Measurements from ENCODE around the gene C21orf58. TPM values are rescaled to one million over a fixed set of nuclear protein-coding genes. Genes with fewer than 3 reads are reported as not detected.

C21orf58 gene
- total and polyA plus RNA-seq, 2 experiments from 2014 or later = 17.7 to 23.9 TPM

- Histone ChIP-seq H3K4me2 (no peak overlapping the region), H3F3A (replicated peaks; ENCODE audit: low read depth) (no peaks in the 10 kb centered on the region; the same call in 1 of the 2 replicates), H4K20me1 (replicated peaks; ENCODE audit: insufficient read depth) (peaks cover 3% of the 10 kb centered on the region; the same call in 1 of the 2 replicates), H3K4me3 (no peak overlapping the region), H3K27ac (ENCODE audit: low read depth) (no peak overlapping the region), H3K27me3 (ENCODE audit: insufficient read depth) (peaks cover 8% of the 10 kb centered on the region), H3K79me2 (replicated peaks; ENCODE audit: insufficient read depth) (no peaks in the 10 kb centered on the region), H3K9me2 (ENCODE audit: insufficient read depth) (no peaks in the 10 kb centered on the region), H3K4me1 (ENCODE audit: insufficient read depth) (no peaks in the 10 kb centered on the region), H3K36me3 (ENCODE audit: insufficient read depth) (peaks cover 11% of the 10 kb centered on the region; the same call in 1 of the 2 replicates), H2AFZ (no peak overlapping the region)
- peaks cover 63% of the 10 kb centered on the region for H3K36me3 Mint-ChIP-seq (ENCODE audit: low read depth)
- no peak for TF ChIP-seq CREB1 (CRISPR knock-in tag; IDR thresholded peaks at IDR 0.05; ENCODE audit: low read depth)
- H3K27me3 Mint-ChIP-seq (ENCODE audit: insufficient read depth, low read depth, poor library complexity) = peaks cover 19% of the 10 kb centered on the region
- no peak for ATAC-seq
- H3K4me1 Mint-ChIP-seq = peaks cover 2% of the 10 kb centered on the region; the same call in 2 of the 3 replicates
- H3K4me3 Mint-ChIP-seq = no peak overlapping the region
- H3K27ac Mint-ChIP-seq = no peak overlapping the region
- no peak for DNase-seq (ENCODE audit: low spot score)
- H3K9me3 Mint-ChIP-seq = peaks cover 16% of the 10 kb centered on the region; the same call in 2 of the 3 replicates
Measured at GRCh38 chr21:46301759-46302158, 21.9 kb downstream of the C21orf58 start.

DNA sequence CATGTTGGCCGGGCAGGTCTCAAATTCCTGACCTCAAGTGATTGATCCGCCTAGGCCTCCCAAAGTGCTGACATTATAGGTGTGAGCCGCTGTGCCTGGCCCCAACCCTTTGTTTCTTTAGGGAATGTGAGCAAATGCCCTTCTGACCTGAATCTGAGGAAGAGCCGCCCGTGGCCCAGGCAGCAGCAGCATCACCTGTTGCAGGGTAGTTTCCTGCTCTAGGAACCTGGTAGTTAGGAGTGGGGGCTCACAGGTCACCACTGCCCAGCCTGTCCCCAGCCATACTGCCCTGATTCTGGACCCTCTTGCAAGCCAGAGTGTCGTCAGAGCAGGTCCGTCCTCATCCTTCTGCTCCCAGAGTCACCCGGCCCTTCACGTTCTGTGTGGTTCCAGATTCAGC lies 24.5 kb downstream of the C21orf58 start:
- TF ChIP-seq, protein P1, sequence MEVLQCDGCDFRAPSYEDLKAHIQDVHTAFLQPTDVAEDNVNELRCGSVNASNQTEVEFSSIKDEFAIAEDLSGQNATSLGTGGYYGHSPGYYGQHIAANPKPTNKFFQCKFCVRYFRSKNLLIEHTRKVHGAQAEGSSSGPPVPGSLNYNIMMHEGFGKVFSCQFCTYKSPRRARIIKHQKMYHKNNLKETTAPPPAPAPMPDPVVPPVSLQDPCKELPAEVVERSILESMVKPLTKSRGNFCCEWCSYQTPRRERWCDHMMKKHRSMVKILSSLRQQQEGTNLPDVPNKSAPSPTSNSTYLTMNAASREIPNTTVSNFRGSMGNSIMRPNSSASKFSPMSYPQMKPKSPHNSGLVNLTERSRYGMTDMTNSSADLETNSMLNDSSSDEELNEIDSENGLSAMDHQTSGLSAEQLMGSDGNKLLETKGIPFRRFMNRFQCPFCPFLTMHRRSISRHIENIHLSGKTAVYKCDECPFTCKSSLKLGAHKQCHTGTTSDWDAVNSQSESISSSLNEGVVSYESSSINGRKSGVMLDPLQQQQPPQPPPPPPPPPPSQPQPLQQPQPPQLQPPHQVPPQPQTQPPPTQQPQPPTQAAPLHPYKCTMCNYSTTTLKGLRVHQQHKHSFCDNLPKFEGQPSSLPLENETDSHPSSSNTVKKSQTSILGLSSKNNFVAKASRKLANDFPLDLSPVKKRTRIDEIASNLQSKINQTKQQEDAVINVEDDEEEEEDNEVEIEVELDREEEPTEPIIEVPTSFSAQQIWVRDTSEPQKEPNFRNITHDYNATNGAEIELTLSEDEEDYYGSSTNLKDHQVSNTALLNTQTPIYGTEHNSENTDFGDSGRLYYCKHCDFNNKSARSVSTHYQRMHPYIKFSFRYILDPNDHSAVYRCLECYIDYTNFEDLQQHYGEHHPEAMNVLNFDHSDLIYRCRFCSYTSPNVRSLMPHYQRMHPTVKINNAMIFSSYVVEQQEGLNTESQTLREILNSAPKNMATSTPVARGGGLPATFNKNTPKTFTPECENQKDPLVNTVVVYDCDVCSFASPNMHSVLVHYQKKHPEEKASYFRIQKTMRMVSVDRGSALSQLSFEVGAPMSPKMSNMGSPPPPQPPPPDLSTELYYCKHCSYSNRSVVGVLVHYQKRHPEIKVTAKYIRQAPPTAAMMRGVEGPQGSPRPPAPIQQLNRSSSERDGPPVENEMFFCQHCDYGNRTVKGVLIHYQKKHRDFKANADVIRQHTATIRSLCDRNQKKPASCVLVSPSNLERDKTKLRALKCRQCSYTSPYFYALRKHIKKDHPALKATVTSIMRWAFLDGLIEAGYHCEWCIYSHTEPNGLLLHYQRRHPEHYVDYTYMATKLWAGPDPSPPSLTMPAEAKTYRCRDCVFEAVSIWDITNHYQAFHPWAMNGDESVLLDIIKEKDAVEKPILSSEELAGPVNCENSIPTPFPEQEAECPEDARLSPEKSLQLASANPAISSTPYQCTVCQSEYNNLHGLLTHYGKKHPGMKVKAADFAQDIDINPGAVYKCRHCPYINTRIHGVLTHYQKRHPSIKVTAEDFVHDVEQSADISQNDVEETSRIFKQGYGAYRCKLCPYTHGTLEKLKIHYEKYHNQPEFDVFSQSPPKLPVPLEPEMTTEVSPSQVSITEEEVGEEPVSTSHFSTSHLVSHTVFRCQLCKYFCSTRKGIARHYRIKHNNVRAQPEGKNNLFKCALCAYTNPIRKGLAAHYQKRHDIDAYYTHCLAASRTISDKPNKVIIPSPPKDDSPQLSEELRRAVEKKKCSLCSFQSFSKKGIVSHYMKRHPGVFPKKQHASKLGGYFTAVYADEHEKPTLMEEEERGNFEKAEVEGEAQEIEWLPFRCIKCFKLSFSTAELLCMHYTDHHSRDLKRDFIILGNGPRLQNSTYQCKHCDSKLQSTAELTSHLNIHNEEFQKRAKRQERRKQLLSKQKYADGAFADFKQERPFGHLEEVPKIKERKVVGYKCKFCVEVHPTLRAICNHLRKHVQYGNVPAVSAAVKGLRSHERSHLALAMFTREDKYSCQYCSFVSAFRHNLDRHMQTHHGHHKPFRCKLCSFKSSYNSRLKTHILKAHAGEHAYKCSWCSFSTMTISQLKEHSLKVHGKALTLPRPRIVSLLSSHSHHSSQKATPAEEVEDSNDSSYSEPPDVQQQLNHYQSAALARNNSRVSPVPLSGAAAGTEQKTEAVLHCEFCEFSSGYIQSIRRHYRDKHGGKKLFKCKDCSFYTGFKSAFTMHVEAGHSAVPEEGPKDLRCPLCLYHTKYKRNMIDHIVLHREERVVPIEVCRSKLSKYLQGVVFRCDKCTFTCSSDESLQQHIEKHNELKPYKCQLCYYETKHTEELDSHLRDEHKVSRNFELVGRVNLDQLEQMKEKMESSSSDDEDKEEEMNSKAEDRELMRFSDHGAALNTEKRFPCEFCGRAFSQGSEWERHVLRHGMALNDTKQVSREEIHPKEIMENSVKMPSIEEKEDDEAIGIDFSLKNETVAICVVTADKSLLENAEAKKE (CRISPR knock-in tag; IDR thresholded peaks at IDR 0.05) = no peak
- TF ChIP-seq ETS1 (IDR thresholded peaks at IDR 0.05) = no peak
- peaks cover 27% of the 10 kb centered on the region for H3K27me3 Mint-ChIP-seq (ENCODE audit: insufficient read depth, low read depth, poor library complexity)
- H3K36me3 Mint-ChIP-seq (ENCODE audit: low read depth) = peaks cover 44% of the 10 kb centered on the region
- no peaks in the 10 kb centered on the region for H3K36me3 ChIP-seq (ENCODE audit: insufficient read depth)
- H3K9me3 Mint-ChIP-seq = peaks cover 16% of the 10 kb centered on the region; the same call in 2 of the 3 replicates
- peaks cover 16% of the 10 kb centered on the region for H3K4me1 Mint-ChIP-seq
- no peak for DNase-seq (ENCODE audit: low spot score)
- H4K20me1 ChIP-seq (replicated peaks; ENCODE audit: insufficient read depth) = peaks cover 3% of the 10 kb centered on the region; the same call in 1 of the 2 replicates
- H3K9me2 ChIP-seq (ENCODE audit: insufficient read depth) = no peaks in the 10 kb centered on the region
- H3K79me2 ChIP-seq (replicated peaks; ENCODE audit: insufficient read depth) = no peaks in the 10 kb centered on the region
- no peaks in the 10 kb centered on the region; the same call in 1 of the 2 replicates for H3K4me1 ChIP-seq (ENCODE audit: insufficient read depth)
- H2AFZ ChIP-seq = no peak overlapping the region
- H3K27ac Mint-ChIP-seq = no peak overlapping the region
- no peak overlapping the region for H3K4me3 Mint-ChIP-seq
- ATAC-seq = no peak
- no peak overlapping the region for H3K4me2 ChIP-seq
- peaks cover 8% of the 10 kb centered on the region for H3K27me3 ChIP-seq (ENCODE audit: insufficient read depth)
- peaks cover 7% of the 10 kb centered on the region; the same call in 1 of the 2 replicates for H3F3A ChIP-seq (replicated peaks; ENCODE audit: low read depth)
- H3K4me3 ChIP-seq = no peak overlapping the region
- H3K27ac ChIP-seq (ENCODE audit: low read depth) = no peak overlapping the region

Data from GM23338 (cell line).